Activated CD8-positive, alpha-beta memory T cell treated with anti-CD3 and anti-CD28 coated beads, Interleukin-2, amount 50 U/mL, for 48 hours (primary cell): ENCODE measurements around the gene MIXL1.
A peak's percentile ranks its signal among the peaks of the same experiment; 100 is the strongest.
"Not testable (repeated sequence)": the region's sequence is repeated elsewhere in the genome, so short reads cannot be mapped to it uniquely, and the experiment has no call there.

Source experiments
- DNase-seq: peaks from one replicate; pipeline ENCODE4 v3.0.0-alpha.2; 2020

MIXL1 gene

DNA sequence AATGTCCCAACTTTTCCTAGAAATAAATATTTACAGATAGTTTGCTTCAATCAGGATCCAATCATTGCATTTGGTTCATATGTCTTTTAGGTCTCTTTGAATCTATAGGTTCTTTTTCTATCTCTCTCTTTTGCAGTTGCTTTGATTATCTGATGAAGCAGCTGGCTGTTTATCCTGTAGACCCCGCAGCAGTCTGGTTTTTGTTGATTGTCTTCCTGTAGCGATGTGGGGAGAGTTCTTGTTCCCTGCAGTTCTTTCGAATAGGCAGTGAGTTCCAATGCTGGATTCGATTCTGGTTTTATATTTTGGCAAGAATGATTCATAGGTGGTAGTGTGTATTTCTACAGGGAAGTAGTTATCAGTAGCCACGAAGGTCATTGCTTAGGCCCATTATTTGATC lies 7.4 kb upstream of the MIXL1 start:
- DNase-seq: no peak

DNA sequence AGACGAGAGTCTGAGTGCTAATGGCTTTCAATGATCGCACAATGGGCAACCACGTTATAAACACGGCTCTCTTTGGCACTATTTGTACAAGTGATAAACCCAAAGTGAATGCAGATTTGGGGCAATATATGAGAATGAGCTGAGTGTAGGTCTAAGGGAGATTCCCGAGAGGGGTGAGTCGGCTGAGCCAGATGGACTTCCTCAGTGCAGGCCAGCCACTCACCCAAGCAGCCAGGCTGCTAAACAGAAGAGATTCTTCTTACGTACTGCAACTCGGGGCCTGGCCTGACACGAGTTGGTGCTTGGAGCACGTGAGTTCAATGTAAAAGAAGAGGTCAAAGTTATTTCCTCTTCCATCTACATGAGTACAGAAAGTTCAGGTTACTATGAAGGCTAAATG lies 6.2 kb upstream of the MIXL1 start:
- DNase-seq: peak; percentile 26

DNA sequence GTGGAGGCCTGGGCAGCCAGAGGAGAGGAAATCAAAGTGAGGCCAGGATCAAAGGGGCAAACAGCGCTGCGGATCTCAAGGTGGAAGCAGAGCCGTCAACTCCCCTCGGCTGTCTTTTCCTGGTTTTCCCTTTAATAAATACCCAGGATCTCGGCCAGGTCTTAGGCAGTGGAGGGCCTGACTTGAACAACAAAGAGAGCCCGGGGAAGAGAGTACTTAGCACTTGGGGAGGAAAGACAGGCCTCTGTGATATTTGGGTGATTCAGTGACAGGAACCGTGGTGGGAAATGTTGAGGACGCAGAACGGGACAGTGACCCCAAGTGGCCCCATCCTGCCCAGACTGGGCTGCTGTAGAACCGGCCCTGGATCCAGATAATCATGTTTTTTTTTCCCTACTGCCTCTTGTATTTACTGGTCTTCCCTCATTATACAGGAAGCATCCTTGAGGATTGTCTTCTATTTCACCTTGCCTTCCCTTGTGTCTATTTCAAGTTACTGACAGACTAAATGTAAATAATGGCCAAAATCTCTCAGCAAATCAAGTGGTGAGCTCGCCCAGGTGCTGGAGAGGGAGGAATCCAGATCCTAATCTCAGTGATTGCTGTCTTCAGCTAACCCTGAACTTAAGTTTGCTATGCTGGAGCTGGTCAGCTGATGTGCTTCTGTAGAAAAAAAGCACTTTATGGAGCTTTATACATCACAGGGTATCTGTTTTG lies 2.8 kb upstream of the MIXL1 start:
- no peak for DNase-seq

DNA sequence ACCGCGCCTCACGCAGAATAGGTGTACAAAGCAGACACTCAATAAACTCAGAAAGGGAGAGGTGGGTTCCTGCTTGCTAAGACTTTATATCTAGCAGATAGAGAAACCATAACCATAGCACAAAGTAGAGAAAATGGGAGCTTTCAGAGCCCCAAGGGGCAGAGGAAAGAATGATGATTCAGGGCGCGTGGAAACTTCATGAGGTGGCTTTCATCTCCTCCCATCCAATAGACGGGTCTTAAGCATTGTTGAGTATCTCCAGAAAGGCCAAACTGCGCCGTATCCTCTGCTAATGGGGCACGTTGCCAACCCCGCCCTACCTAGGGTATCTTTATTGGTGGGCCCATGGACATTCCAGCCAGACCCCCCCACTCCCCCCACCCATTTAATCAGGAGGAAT lies 778 bp upstream of the MIXL1 start:
- no peak for DNase-seq

DNA sequence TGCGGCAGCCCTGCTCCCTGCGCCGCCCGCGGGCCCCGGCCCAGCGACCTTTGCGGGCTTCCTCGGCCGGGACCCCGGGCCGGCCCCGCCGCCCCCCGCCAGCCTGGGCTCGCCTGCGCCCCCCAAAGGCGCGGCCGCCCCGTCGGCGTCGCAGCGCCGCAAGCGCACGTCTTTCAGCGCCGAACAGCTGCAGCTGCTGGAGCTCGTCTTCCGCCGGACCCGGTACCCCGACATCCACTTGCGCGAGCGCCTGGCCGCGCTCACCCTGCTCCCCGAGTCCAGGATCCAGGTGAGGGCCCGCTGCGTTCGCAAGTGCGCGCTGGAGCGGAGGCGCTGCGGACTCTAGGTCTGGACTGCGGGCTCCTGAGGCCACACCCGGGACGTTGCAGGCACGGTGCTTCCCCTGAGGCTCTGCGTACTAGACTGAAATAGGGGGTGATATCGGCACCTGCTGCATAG lies 351 bp downstream of the MIXL1 start:
- DNase-seq: peak; percentile 65

DNA sequence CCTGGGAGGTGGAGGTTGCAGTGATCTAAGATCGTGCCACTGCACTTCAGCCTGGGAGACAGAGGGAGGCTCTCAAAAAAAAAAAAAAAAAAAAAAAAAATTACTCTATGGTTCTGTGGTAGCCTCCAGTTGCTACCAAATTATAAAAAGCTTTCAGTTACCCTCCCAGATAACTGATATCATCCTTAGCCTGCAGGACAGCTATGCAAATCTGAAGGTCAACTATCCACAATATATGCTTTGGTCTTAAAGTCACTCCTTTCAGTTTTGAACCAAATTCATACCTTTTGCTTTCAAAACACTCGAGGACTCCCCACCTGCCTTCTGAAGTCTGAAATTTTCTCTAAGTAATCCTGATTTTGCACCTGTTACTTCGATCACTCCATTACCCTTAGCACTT lies 3.1 kb downstream of the MIXL1 start:
- no peak for DNase-seq

DNA sequence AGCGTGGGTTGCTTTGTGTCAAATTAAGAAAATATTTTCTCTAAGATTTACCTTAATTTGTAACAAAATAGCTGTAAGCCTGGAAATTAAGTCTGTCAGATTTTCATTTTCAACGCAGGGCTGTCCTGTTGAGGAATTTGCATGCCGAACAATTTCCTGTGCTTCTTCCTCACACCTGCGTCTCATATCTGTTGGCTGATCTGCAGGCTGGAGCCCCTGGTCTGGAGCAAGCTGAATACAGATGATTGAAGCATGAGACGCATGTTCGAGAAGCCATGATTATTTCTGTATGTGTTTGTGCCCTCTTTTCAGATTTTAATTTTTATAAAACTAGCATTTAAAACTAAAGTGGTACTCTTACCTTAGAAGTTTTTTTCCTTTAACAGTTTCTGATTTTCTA lies 9.8 kb downstream of the MIXL1 start:
- no peak for DNase-seq

DNA sequence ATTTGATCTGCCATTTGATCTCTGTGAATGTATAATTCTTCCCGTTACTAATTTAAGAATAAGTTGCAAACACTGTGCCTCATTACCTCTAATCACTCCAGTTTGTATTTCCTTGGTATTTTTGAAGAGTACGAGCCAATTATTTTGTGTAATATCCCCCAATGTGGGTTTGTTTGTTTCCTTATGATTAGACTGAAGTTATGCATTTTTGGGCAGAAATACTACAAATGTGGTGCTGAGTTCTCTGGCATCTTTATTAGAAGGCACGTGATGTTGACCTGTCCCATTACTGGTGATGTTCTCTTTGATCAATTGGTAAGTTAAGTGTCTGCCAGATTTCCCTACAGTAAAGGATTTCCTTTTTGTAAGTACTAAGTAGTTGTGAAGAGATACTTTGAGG lies 10.3 kb downstream of the MIXL1 start:
- no peak for DNase-seq

DNA sequence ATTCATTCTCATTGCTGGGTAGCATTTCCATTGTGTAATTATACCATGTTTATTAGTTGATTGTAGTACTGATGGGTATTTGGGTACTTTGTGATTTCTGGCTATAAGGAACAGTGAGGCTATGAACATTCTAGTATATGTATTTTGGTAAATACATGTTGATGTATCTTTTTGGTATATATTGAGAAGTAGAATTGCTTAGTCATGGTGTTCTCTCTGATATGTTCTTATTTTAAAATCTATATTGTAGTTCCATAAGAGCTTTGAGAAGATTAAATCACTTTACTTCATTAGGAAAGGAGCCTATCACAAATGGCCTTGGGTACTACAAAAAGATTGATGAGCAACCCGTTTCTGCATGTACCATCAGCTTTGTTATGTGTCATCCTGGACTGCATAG lies 13.4 kb downstream of the MIXL1 start:
- DNase-seq: no peak

DNA sequence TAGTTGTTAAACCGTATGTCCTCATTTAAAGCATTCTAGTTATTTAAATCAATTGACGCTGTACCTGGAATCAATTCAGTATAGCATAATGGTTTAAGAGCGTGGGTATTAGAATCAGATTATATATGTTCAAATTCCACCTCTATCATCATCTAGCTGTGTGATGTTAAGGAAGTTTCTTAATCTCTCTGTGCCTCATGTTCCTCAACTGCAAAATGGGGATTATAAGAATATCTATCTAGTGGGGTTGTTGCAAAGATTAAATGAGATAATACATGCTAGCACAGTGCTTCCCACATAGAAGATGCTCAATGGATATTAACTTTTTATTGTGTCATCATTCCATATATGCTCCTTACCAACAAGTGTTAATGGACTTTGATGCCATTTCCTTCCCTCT lies 16.0 kb downstream of the MIXL1 start:
- no peak for DNase-seq

DNA sequence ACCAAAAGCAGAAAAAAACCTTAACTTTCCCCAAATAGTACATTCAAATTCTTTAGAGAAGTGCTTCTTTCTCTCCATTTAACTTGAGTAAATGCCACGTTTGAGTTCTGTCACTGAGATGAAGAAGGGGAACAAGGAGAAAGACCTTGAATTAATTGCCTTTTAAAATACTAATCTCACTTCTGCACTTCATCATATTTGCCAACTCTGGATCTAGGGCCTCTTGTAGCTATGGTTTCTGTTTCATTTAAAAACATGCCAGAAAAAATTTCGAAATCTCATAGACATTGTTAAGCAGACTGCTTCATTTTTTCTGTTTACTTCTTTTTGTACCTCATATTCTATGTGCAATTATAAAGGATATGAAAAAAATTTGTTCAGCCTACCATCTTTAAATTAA lies 24.6 kb downstream of the MIXL1 start:
- DNase-seq: no peak

DNA sequence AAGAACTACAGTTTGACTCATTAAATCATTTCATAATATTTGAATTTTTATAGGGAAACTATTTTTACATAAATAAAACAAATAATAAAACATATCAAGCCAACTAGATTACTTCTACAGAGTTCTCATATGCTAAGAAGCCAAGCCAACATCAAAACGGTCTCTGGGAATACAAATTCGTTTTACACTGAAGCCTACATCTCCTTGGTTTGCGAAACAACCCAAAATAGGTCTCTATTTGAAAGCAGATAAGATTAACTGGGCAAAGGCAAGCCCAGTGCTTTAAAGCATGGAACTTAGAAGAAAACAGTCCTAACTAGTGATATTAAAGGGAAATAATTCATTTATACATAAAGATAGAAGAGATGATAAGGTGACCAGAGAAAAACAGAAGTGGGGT lies 25.3 kb downstream of the MIXL1 start:
- DNase-seq: no peak

DNA sequence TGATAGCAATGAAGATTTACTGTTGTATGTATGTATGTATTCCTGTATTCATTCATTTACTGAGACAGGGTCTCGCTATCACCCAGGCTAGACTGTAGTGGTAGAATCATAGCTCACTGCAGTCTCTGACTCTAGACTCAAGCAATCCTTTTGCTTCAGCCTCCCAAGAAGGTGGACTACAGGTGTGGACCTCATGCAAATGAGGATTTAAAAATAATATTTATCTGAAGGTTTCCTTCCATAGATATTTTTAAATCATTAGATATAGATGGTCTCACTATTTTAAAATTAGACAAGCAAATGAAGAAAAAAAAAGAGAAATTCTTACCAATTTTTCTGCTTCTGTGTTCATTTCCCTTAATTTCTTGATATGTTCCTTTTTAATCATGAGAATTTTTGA lies 27.0 kb downstream of the MIXL1 start:
- DNase-seq: no peak

DNA sequence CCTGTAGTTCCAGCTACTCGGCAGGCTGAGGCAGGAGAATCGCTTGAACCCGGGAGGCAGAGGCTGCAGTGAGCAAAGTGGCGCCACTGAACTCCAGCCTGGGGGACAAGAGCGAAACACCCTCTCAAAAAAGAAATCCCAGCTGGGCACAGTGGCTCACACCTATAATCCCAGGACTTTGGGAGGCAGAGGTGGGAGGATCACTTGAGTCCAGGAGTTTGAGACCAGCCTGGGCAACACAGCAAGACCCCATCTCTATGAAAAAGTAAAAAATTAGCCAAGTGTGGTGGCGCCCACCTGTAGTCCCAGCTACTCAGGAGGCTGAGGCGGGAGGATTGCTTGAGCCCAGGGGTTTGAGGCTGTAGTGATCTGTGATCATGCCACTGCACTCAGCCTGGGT lies 29.4 kb downstream of the MIXL1 start:
- not testable (repeated sequence) for DNase-seq

DNA sequence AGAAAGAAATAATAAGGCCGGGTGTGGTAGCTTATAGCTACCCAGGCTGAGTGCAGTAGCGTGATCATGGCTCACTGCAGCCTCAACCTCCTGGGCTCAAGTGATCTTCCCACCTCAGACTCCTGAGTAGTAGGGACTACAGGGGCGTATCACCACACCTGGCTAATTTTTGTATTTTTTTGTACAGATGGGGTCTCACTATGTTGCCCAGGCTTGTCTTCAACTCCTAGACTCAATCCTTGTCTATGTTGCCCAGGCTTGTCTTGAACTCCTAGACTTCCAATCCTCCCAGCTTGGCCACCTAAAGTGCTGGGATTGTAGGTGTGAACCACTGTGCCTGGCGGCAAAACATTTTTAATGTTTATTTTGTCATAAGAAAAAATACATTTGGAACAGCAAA lies 30.5 kb downstream of the MIXL1 start:
- DNase-seq: no peak

DNA sequence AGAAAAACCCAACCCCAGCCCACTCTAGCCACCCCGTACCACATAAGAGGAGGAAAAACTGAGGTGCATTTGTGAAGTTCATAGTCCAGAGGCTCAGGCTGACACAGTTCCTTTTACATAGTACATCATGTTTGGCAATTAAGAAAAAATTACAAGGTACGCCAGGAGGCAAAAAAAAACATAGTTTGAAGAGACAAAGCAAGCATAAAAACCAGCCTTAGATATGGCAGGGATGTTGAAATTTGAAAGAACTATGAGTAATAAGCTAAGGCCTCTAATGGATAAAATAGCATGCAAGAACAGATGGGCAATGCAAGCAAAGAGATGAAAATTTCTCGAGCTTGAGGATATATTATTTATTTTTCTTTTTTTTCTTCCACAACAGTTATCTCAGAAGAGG lies 31.9 kb downstream of the MIXL1 start:
- DNase-seq: no peak

DNA sequence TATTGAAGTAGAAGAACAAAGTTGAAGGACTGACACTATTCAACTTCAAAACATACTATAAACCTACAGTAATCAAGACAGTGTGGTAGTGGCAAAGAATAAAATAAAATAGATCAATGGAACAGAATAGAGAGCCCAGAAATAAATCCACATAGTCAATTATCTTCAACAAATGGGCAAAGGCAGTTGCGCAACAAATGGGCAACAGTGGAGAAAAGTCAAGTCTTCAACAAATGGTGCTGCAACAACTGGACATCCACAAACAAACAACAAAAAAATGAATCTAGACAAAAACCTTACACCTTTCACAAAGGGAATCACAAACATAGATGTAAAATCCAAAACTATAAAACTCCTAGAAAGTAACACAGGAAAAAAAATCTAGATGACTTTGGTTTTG lies 38.4 kb downstream of the MIXL1 start:
- DNase-seq: no peak

DNA sequence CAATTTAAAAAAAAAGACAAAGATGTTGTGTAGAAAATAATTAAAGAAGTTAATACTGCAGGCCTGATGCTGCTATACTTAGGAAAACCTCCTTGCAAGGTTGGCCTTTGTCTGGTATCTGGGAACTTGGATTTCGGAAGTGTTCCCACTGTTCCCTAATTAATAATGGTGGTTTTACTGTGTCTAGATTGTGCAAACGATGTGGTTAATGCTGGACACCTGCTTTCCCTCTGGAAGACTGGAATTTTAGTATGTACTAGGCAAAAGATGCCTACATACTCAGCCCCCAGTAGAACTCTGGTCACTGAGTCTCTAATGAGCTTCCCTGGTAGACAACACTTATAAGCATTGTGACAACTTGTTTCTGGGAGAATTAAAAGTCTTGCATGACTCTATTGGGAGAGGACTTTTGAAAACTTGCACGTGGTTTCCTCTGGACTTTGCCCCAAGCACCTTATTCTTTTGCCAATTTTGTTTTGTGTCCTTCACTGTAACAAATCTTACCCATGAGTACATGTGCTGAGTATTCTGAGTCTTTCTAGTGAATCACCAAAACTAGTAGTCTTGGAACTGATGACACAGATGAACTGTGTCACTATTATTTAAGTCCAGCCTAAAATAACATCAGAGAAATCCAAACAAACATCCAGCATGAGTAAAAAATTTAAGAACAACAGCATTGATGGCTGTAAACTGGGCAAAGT lies 45.1 kb downstream of the MIXL1 start:
- no peak for DNase-seq

DNA sequence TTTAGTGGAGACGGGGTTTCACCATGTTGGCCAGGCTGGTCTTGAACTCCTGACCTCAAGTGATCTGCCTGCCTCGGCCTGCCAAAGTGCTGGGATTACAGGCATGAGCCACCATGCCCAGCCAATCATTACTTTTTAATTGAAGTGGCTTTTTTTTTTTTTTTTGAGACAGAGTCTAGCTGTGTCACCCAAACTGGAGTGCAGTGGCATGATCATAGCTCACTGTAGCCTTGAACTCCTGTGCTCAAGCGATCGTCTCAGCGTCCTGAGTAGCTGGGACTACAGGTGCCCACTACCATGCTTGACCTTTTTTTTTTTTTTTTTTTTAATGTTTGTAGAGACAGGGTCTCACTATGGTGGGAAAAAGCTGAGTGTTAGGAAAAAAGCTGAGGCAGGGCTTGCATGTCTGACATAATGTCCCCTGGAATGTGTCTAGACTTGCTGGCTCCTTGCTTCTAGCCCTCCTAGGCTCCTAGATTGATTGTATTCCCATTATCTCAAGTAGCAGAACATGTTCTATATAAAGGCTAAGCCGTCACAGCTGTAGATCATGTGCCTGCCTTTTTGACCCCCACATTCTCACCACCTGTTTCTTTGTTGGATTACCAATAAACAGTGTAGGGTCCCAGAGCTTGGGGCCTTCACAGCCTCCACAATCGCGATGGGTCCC lies 48.9 kb downstream of the MIXL1 start:
- DNase-seq: not testable (repeated sequence)

DNA sequence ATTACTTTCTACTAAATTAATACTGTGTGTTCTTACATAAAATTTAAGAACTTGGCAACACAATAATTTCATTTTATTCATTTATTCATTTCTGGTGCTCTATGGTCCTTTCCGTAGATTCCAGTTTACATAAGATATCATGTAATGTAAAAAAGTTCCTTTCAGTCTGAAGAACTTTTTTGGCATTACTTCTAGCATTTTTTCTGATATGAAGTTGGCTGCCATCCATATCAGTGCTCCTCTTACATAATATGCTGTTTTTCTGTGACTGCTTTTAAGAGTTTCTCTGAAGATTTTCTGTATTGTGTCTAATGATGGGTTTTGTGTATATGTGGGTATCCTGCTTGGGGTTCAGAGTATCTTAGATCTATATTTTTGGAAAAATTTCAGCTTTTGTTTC lies 50.7 kb downstream of the MIXL1 start:
- no peak for DNase-seq

DNA sequence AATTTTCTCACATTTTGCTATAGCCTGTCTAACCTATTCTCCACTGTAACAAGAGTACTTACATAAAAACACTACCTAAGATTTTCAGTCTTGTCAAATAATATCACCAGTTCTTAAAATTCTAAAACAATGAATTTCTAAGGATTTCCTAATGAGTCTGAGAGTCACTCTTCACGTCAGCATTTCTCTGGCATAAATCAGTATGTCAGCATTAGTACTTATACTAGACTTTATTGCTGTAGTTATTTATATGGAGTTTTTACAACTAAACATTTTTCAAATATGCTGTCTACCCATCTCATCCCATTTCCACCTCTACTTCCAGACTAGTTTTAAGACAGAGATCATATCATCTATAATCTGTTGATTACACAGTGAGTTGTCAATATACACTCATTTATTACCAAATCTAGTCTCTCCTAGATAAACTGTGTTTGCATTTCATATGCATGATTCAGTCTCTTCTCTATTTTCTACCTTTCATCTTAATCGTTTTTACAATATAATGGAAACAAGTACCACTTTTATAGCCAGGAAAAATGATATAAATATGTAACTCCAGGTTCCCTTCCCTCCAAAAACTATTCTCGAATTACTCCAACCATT lies 52.7 kb downstream of the MIXL1 start:
- no peak for DNase-seq
